ENCODE results near the gene TSKS.
"Not testable (repeated sequence)": the region's sequence is repeated elsewhere in the genome, so short reads cannot be mapped to it uniquely, and the experiment has no call there.

TSKS gene

GRCh38 chr19:49766007-49766929 lies 3.2 kb upstream of the TSKS start:
- DNase-seq = peak; percentile 100

GRCh38 chr19:49764341-49764740 lies 1.2 kb upstream of the TSKS start:
- no peak for DNase-seq

GRCh38 chr19:49761625-49762311 lies 1.3 kb downstream of the TSKS start:
- DNase-seq = no peak

GRCh38 chr19:49761249-49761624 lies 1.9 kb downstream of the TSKS start:
- no peak for DNase-seq

GRCh38 chr19:49758292-49758691 lies 4.8 kb downstream of the TSKS start:
- DNase-seq = no peak

- DNase-seq = no peak
These were observed 7.2 kb downstream of the TSKS start for GRCh38 chr19:49755956-49756355.

GRCh38 chr19:49752701-49753100 lies 10.4 kb downstream of the TSKS start:
- DNase-seq = no peak

GRCh38 chr19:49749771-49750170 lies 13.3 kb downstream of the TSKS start:
- no peak for DNase-seq

GRCh38 chr19:49749055-49749716 lies 13.9 kb downstream of the TSKS start:
- DNase-seq = no peak

GRCh38 chr19:49746206-49746958 lies 16.7 kb downstream of the TSKS start:
- no peak for DNase-seq

GRCh38 chr19:49744946-49745381 lies 18.1 kb downstream of the TSKS start:
- DNase-seq = no peak

GRCh38 chr19:49741210-49741844 lies 21.8 kb downstream of the TSKS start:
- DNase-seq = no peak

GRCh38 chr19:49739933-49740332 lies 23.2 kb downstream of the TSKS start:
- DNase-seq = no peak

- DNase-seq = no peak
These were observed 24.0 kb downstream of the TSKS start for GRCh38 chr19:49739098-49739497.

- DNase-seq = no peak
These were observed 24.8 kb downstream of the TSKS start for GRCh38 chr19:49738268-49738667.

- no peak for DNase-seq
These were observed 32.9 kb downstream of the TSKS start for GRCh38 chr19:49730166-49730565.

GRCh38 chr19:49727217-49728030 lies 35.7 kb downstream of the TSKS start:
- DNase-seq = no peak

- DNase-seq = not testable (repeated sequence)
These were observed 43.7 kb downstream of the TSKS start for GRCh38 chr19:49719420-49719819.

- DNase-seq = no peak
These were observed 44.1 kb downstream of the TSKS start for GRCh38 chr19:49718991-49719390.

- DNase-seq = no peak
These were observed 44.6 kb downstream of the TSKS start for GRCh38 chr19:49718511-49718910.

GRCh38 chr19:49716154-49716553 lies 47.0 kb downstream of the TSKS start:
- DNase-seq = no peak
